ENCODE results near the gene UBE3D.
A peak's percentile ranks its signal among the peaks of the same experiment; 100 is the strongest.
"Not testable (repeated sequence)": the region's sequence is repeated elsewhere in the genome, so short reads cannot be mapped to it uniquely, and the experiment has no call there.

UBE3D gene

DNA sequence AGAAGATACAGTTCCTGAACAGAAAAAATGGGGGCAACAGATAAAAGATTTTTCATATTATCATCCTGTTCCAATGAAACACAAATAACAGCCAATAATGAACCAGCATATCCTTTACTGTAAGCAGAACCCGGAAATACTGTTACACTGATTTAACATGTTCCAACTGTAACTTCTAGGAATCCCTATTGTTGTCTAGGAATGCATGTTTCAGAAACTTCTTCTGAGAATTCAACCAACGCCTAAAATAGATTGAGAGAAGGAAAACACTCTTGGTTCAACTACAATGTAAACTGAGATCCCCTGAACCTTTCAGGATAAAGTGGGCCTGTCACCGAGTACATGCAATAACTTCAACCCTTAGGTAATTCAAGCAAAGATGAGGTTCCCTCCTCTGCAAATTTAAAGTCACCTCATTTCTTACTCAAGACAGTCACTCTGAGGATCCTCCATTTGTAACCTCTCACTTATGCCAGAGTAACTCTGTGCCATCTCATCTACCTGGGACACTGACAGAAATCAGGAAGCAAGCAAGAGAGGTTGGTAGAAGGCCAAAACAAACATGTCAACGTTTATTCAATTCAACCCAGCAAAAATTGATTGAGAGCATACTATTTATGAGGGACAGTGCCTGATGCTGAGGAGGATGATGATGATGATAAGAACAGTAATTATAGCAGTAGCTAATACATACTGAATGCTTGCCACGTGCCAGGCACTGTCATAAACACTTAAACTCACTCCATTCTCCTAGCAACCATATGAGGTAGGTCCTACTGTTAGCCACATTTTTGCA is 14.1 kb downstream of the UBE3D start:
- H3K4me1 ChIP-seq (ENCODE audit: control insufficient read depth, low read depth, low read length) = peaks cover 9% of the 10 kb centered on the region
- no peak overlapping the region for H3K27ac ChIP-seq (ENCODE audit: low read length)

DNA sequence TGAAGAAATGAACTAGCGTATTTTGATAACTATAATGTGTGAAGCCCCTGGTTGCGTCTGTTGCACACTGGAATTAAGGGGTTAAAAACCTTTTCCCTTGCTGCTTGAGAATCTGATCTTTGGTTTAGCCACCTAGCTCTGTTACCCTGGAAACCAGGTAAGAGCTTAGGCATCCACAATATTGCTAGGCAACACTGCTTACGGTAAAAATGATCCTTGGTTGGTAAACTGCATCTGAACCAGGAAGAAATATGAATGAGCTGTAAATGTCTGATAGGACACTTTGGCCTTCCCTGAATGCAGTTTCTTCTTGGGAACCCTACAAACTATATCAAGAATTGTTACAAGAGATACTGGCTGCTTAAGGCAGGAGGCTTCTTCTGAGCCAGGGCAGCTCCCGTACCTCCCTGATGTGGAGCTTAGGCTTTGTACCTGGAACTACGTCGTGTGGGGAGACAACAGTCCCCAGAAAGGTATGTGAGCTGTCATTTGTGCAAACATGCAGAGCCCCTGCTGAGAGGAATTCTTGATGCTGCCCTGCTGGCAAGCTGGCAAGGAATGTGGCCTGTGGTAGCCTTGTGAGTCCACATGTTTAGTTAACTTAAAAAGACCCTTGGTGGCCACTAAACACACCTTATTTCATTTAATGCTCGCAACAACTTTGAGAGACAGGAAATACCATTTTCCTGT is 18.4 kb downstream of the UBE3D start:
- Histone ChIP-seq H3K27ac (ENCODE audit: low read length) (peak overlapping the region; percentile 65), H3K4me3 (ENCODE audit: low read length) (no peak overlapping the region), H3K9ac (ENCODE audit: low read length) (no peak overlapping the region), H3K27me3 (ENCODE audit: control insufficient read depth, insufficient read depth, low read length) (no peaks in the 10 kb centered on the region), H3K4me1 (ENCODE audit: control insufficient read depth, low read depth, low read length) (peaks cover 9% of the 10 kb centered on the region), H3K9me3 (ENCODE audit: control insufficient read depth, low read depth, low read length) (no peaks in the 10 kb centered on the region), H3K36me3 (ENCODE audit: control insufficient read depth, low read depth, low read length) (peaks cover 9% of the 10 kb centered on the region)

More for the DNA sequence above, 14.1 kb downstream of the UBE3D start:
- no peaks in the 10 kb centered on the region for H3K9me3 ChIP-seq (ENCODE audit: control insufficient read depth, low read depth, low read length)
- no peak overlapping the region for H3K9ac ChIP-seq (ENCODE audit: low read length)
- peaks cover 15% of the 10 kb centered on the region for H3K36me3 ChIP-seq (ENCODE audit: control insufficient read depth, low read depth, low read length)
- H3K27me3 ChIP-seq (ENCODE audit: control insufficient read depth, insufficient read depth, low read length) = no peaks in the 10 kb centered on the region
- H3K4me3 ChIP-seq (ENCODE audit: low read length) = no peak overlapping the region

- Histone ChIP-seq H3K4me1 (ENCODE audit: control insufficient read depth, low read depth, low read length) (peaks cover 9% of the 10 kb centered on the region), H3K27ac (ENCODE audit: low read length) (no peak overlapping the region), H3K9ac (ENCODE audit: low read length) (no peak overlapping the region), H3K9me3 (ENCODE audit: control insufficient read depth, low read depth, low read length) (no peaks in the 10 kb centered on the region), H3K36me3 (ENCODE audit: control insufficient read depth, low read depth, low read length) (peaks cover 1% of the 10 kb centered on the region), H3K27me3 (ENCODE audit: control insufficient read depth, insufficient read depth, low read length) (no peaks in the 10 kb centered on the region), H3K4me3 (ENCODE audit: low read length) (no peak overlapping the region)
Observed at GRCh38 chr6:83044091-83044768, 21.4 kb downstream of the UBE3D start.

DNA sequence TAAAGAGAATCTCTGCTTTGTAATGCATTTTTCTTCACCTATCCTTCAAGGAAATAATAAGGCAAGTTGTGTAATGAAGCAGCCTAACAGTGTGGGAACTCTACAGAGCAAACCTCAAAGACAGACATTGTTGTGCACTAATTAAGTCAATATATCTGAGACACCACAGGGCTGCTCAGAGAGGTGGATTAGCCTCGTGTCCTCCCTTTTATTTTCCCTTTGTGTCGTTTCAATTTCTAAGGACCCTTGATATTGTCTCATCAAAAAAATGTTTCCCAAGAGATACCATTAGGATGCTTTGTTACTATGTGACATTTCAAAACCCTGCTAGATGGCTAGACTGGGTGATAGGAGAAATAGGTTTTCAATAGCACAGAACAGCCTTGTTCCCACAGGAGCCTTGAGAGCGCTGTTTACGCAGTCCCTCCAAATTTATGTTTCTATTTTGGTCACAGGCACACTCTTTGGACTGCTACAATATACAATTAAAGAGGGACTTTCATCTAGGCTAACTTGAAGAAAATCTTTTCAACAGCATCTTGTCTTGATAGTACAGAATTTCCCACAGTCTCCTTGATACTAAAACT is 23.1 kb downstream of the UBE3D start:
- Histone ChIP-seq H3K9me3 (ENCODE audit: control insufficient read depth, low read depth, low read length) (no peaks in the 10 kb centered on the region), H3K36me3 (ENCODE audit: control insufficient read depth, low read depth, low read length) (no peaks in the 10 kb centered on the region)

GRCh38 chr6:83038246-83038645 is 27.4 kb downstream of the UBE3D start:
- Histone ChIP-seq H3K27me3 (ENCODE audit: control insufficient read depth, insufficient read depth, low read length) (no peaks in the 10 kb centered on the region), H3K9ac (ENCODE audit: low read length) (no peak overlapping the region), H3K27ac (ENCODE audit: low read length) (no peak overlapping the region), H3K4me3 (ENCODE audit: low read length) (no peak overlapping the region), H3K9me3 (ENCODE audit: control insufficient read depth, low read depth, low read length) (peaks cover 4% of the 10 kb centered on the region), H3K4me1 (ENCODE audit: control insufficient read depth, low read depth, low read length) (no peaks in the 10 kb centered on the region), H3K36me3 (ENCODE audit: control insufficient read depth, low read depth, low read length) (peaks cover 6% of the 10 kb centered on the region)

More for the DNA sequence above, 23.1 kb downstream of the UBE3D start:
- Histone ChIP-seq H3K9ac (ENCODE audit: low read length) (no peak overlapping the region), H3K4me3 (ENCODE audit: low read length) (no peak overlapping the region), H3K27me3 (ENCODE audit: control insufficient read depth, insufficient read depth, low read length) (no peaks in the 10 kb centered on the region), H3K4me1 (ENCODE audit: control insufficient read depth, low read depth, low read length) (peaks cover 8% of the 10 kb centered on the region), H3K27ac (ENCODE audit: low read length) (no peak overlapping the region)

DNA sequence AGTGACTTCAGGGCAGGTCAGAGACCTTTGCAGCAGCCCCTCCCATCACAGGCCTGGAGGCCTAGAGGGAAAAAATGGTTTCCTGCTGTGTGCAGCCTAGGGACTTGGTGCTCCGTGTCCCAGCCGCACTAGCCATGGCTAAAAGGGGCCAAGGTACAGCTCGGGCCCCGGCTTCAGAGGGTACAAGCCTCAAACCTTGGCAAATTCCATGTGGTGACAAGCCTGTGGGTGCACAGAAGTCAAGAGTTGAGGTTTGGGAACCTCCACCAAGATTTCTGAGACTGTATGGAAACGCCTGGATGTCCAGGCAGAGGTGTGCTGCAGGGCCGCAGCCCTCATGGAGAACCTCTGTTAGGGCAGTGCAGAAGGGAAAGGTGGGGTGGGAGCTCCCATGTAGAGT is 34.0 kb downstream of the UBE3D start:
- no peaks in the 10 kb centered on the region for H3K27me3 ChIP-seq (ENCODE audit: control insufficient read depth, insufficient read depth, low read length)
- no peak overlapping the region for H3K4me3 ChIP-seq (ENCODE audit: low read length)
- H3K9ac ChIP-seq (ENCODE audit: low read length) = no peak overlapping the region
- peaks cover 12% of the 10 kb centered on the region for H3K9me3 ChIP-seq (ENCODE audit: control insufficient read depth, low read depth, low read length)
- no peak overlapping the region for H3K27ac ChIP-seq (ENCODE audit: low read length)
- peaks cover 10% of the 10 kb centered on the region for H3K36me3 ChIP-seq (ENCODE audit: control insufficient read depth, low read depth, low read length)
- no peaks in the 10 kb centered on the region for H3K4me1 ChIP-seq (ENCODE audit: control insufficient read depth, low read depth, low read length)

GRCh38 chr6:83019741-83020140 is 45.9 kb downstream of the UBE3D start:
- H3K27me3 ChIP-seq (ENCODE audit: control insufficient read depth, insufficient read depth, low read length) = no peaks in the 10 kb centered on the region
- H3K27ac ChIP-seq (ENCODE audit: low read length) = no peak overlapping the region
- H3K36me3 ChIP-seq (ENCODE audit: control insufficient read depth, low read depth, low read length) = peaks cover 32% of the 10 kb centered on the region
- no peaks in the 10 kb centered on the region for H3K9me3 ChIP-seq (ENCODE audit: control insufficient read depth, low read depth, low read length)
- H3K4me3 ChIP-seq (ENCODE audit: low read length) = no peak overlapping the region
- H3K9ac ChIP-seq (ENCODE audit: low read length) = no peak overlapping the region
- no peaks in the 10 kb centered on the region for H3K4me1 ChIP-seq (ENCODE audit: control insufficient read depth, low read depth, low read length)

GRCh38 chr6:83011131-83011530 is 54.5 kb downstream of the UBE3D start:
- H3K27me3 ChIP-seq (ENCODE audit: control insufficient read depth, insufficient read depth, low read length); H3K4me3 ChIP-seq (ENCODE audit: low read length); H3K27ac ChIP-seq (ENCODE audit: low read length); H3K9ac ChIP-seq (ENCODE audit: low read length); H3K9me3 ChIP-seq (ENCODE audit: control insufficient read depth, low read depth, low read length); H3K36me3 ChIP-seq (ENCODE audit: control insufficient read depth, low read depth, low read length); H3K4me1 ChIP-seq (ENCODE audit: control insufficient read depth, low read depth, low read length): not testable (repeated sequence)

GRCh38 chr6:83008626-83009025 is 57.0 kb downstream of the UBE3D start:
- Histone ChIP-seq H3K27me3 (ENCODE audit: control insufficient read depth, insufficient read depth, low read length) (no peaks in the 10 kb centered on the region), H3K4me3 (ENCODE audit: low read length) (no peak overlapping the region), H3K4me1 (ENCODE audit: control insufficient read depth, low read depth, low read length) (no peaks in the 10 kb centered on the region), H3K9ac (ENCODE audit: low read length) (no peak overlapping the region), H3K9me3 (ENCODE audit: control insufficient read depth, low read depth, low read length) (no peaks in the 10 kb centered on the region), H3K27ac (ENCODE audit: low read length) (no peak overlapping the region), H3K36me3 (ENCODE audit: control insufficient read depth, low read depth, low read length) (peaks cover 4% of the 10 kb centered on the region)

GRCh38 chr6:83006270-83006905 is 59.3 kb downstream of the UBE3D start:
- H3K27me3 ChIP-seq (ENCODE audit: control insufficient read depth, insufficient read depth, low read length) = no peaks in the 10 kb centered on the region
- H3K4me3 ChIP-seq (ENCODE audit: low read length) = no peak overlapping the region
- no peak overlapping the region for H3K9ac ChIP-seq (ENCODE audit: low read length)
- H3K36me3 ChIP-seq (ENCODE audit: control insufficient read depth, low read depth, low read length) = no peaks in the 10 kb centered on the region
- H3K4me1 ChIP-seq (ENCODE audit: control insufficient read depth, low read depth, low read length) = no peaks in the 10 kb centered on the region
- no peak overlapping the region for H3K27ac ChIP-seq (ENCODE audit: low read length)
- no peaks in the 10 kb centered on the region for H3K9me3 ChIP-seq (ENCODE audit: control insufficient read depth, low read depth, low read length)

DNA sequence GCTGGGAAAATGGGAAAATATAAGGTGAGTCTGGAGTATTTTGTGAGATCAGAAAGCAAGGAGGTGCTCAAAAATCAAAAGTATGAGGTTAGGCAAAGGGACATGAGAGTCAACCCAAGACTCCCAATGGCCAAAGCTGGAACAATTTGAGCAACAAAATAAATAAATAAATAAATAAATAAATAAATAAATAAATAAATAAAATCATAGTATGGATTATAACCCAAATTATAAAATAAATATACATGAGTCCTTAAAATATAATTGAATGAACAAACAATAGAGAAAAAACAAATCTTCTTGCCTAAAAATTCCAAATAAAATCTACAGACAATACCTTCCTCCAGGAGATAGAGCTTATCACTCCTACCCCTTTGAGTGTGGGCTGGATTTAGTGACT is 69.5 kb downstream of the UBE3D start:
- H3K4me3 ChIP-seq (ENCODE audit: low read length) = no peak overlapping the region
- H3K36me3 ChIP-seq (ENCODE audit: control insufficient read depth, low read depth, low read length) = no peaks in the 10 kb centered on the region
- no peaks in the 10 kb centered on the region for H3K4me1 ChIP-seq (ENCODE audit: control insufficient read depth, low read depth, low read length)
- no peaks in the 10 kb centered on the region for H3K27me3 ChIP-seq (ENCODE audit: control insufficient read depth, insufficient read depth, low read length)
- H3K9me3 ChIP-seq (ENCODE audit: control insufficient read depth, low read depth, low read length) = no peaks in the 10 kb centered on the region
- no peak overlapping the region for H3K9ac ChIP-seq (ENCODE audit: low read length)
- no peak overlapping the region for H3K27ac ChIP-seq (ENCODE audit: low read length)

All from iPS-18a (cell line).